ENCODE data around the gene BSN.

GRCh38 chr3:49531715-49532114 lies 22.6 kb upstream of the BSN start:
- no peak for TF ChIP-seq CTCF (IDR thresholded peaks at IDR 0.05)
- TF ChIP-seq POLR2A (IDR thresholded peaks at IDR 0.05), result no peak

Measured in body of pancreas (tissue), 4 donors.